Transverse colon (tissue), 4 donors: ENCODE data around the gene CHST1. TPM values are rescaled to one million over a fixed set of nuclear protein-coding genes. Genes with fewer than 3 reads are reported as not detected.

Experiments used
- DNase-seq: peaks from one replicate; pipeline ENCODE4 v3.0.0-alpha.2; 2019
- H3K27ac ChIP-seq, 4 donors: fragments of 200-600 bp; sonication (generic); 2 replicates each; pipeline ENCODE4 v1.5.1; 2016 to 2018; ENCODE audit warnings: inconsistent platforms in 4 of 4
- H3K27me3 ChIP-seq: fragments of 200-600 bp; sonication (generic); 2 replicates; pipeline ENCODE4 v1.5.1; 2017; ENCODE audit warnings: inconsistent platforms
- H3K36me3 ChIP-seq, 4 donors: fragments of 200-600 bp; sonication (generic); 2 replicates each; pipeline ENCODE4 v1.5.1; 2017 to 2019; ENCODE audit warnings: inconsistent platforms in 4 of 4
- H3K4me1 ChIP-seq, 4 donors: fragments of 200-600 bp; sonication (generic); 2 replicates each; pipeline ENCODE4 v1.5.1; 2017 to 2020; ENCODE audit warnings: inconsistent platforms in 4 of 4
- H3K4me3 ChIP-seq, 4 donors: fragments of 200-600 bp; sonication (generic); 1 replicate in 1 of 4; 2 replicates in 3 of 4; pipeline versions ENCODE4 v1.5.1 to v1.6.1; 2017 to 2019; ENCODE audit warnings: inconsistent platforms in 4 of 4
- H3K9me3 ChIP-seq, 2 donors: fragments of 200-600 bp; sonication (generic); 2 replicates each; pipeline ENCODE4 v1.5.1; 2017 to 2019; ENCODE audit warnings: inconsistent platforms in 2 of 2
- CTCF ChIP-seq, 5 experiments: fragments of 200-600 bp in 3 of 5; fragments of 450-650 bp in 2 of 5; sonication (generic) in 3 of 5; IDR thresholded peaks; 1 replicate in 2 of 5; 2 replicates in 3 of 5; pipeline ENCODE4 v1.5.1; 2016 to 2017; ENCODE audit warnings: antibody characterized with exemption in 5 of 5, inconsistent platforms in 3 of 5, mild to moderate bottlenecking in 2 of 5, moderate library complexity in 1 of 5
- EP300 ChIP-seq: sonication (generic); formaldehyde crosslinking; IDR thresholded peaks from one replicate; pipeline ENCODE4 v1.6.1; 2017; ENCODE audit warnings: antibody characterized with exemption, low read depth
- POLR2A ChIP-seq: fragments of 450-650 bp; IDR thresholded peaks from one replicate; pipeline ENCODE4 v1.6.1; 2016; ENCODE audit warnings: antibody characterized with exemption, mild to moderate bottlenecking, moderate library complexity
- POLR2AphosphoS5 ChIP-seq, 3 donors: sonication (generic); formaldehyde crosslinking; IDR thresholded peaks; one replicate each; pipeline ENCODE4 v1.6.1; 2016; ENCODE audit warnings: antibody characterized with exemption in 3 of 3
- WGBS, 2 donors: methylation state at CpG; one replicate each; pipeline ENCODE4 v1.1.5; 2018; ENCODE audit warnings: low coverage in 1 of 2; 5-methylcytosine and 5-hydroxymethylcytosine counted together
- in situ Hi-C, 4 donors: fragments of 200-750 bp; cut with MboI; loops; one replicate each; pipeline versions ENCODE4 v1.15.0 to v1.15.1; 2017; ENCODE audit warnings: low sequenced_read_pairs in 3 of 4, low pct_ligation_motif_present in 1 of 4, low pct_unique_long_range_greater_than_20kb in 1 of 4
- intact Hi-C: fragments of 100-400 bp; cut with DNase I; formaldehyde crosslinking; loops from one replicate; pipeline ENCODE4 v1.15.1; 2023; ENCODE audit warnings: low total_unique reads
- total RNA-seq, 4 donors: library from RNA; depleted of rRNA; stranded (reverse); fragments of >200 nt; gene quantifications; one replicate each; pipeline ENCODE4 v1.1.0, GENCODE V29; 2016

CHST1 gene
- total RNA-seq, 4 donors from 2014 or later, result 0.27 to 1.9 (median 0.76) TPM

GRCh38 chr11:45673441-45673840, 8.0 kb upstream of the CHST1 start:
- in situ Hi-C loops (loop anchor here in 2 of 4 donors (25.0 kb wide), 1 partner anchor 311 kb away; no protein-coding TSS in a partner anchor), intact Hi-C loops (no loop called here)
- WGBS, 2 donors, result 91% methylated on average over 4 of the region's 4 CpGs; no CpG with 5 or more reads in 1 of the 2 donors
- Histone ChIP-seq H3K27me3 (peaks cover under 1% of the 10 kb centered on the region), H3K9me3 (no peaks in the 10 kb centered on the region), H3K36me3 (no peaks in the 10 kb centered on the region), H3K27ac (no peak overlapping the region), H3K4me3 (no peak overlapping the region), H3K4me1 (no peaks in the 10 kb centered on the region)
- TF ChIP-seq EP300, result no peak
- no peak for TF ChIP-seq POLR2A
- TF ChIP-seq POLR2AphosphoS5 (IDR thresholded peaks at IDR 0.05), result no peak
- no peak for DNase-seq

- Histone ChIP-seq H3K36me3 (no peaks in the 10 kb centered on the region), H3K27me3 (peaks cover 9% of the 10 kb centered on the region), H3K4me1 (no peaks in the 10 kb centered on the region), H3K27ac (no peak overlapping the region), H3K4me3 (no peak overlapping the region), H3K9me3 (no peaks in the 10 kb centered on the region)
- 73 to 85% methylated on average over 3 of the region's 3 CpGs for WGBS, 2 donors
- no peak for DNase-seq
- intact Hi-C loops (no loop called here), in situ Hi-C loops (loop anchor here in 2 of 4 donors (25.0 kb wide), 1 partner anchor 310 kb away; no protein-coding TSS in a partner anchor)
- no peak for TF ChIP-seq EP300
- TF ChIP-seq CTCF (IDR thresholded peaks at IDR 0.05), result no peak
- no peak for TF ChIP-seq POLR2AphosphoS5 (IDR thresholded peaks at IDR 0.05)
- TF ChIP-seq POLR2A, result no peak
Observed at GRCh38 chr11:45672593-45672992, 7.2 kb upstream of the CHST1 start.

- Histone ChIP-seq H3K4me1 (no peaks in the 10 kb centered on the region), H3K27me3 (peaks cover 15% of the 10 kb centered on the region), H3K36me3 (no peaks in the 10 kb centered on the region), H3K9me3 (no peaks in the 10 kb centered on the region), H3K4me3 (no peak overlapping the region), H3K27ac (no peak overlapping the region)
- no peak for TF ChIP-seq POLR2AphosphoS5 (IDR thresholded peaks at IDR 0.05)
- TF ChIP-seq CTCF (IDR thresholded peaks at IDR 0.05), result no peak
- TF ChIP-seq EP300, result no peak
- TF ChIP-seq POLR2A, result no peak
- 69% methylated on average over 10 of the region's 12 CpGs; no CpG with 5 or more reads in 1 of the 2 donors for WGBS, 2 donors
- in situ Hi-C loops (loop anchor here in 2 of 4 donors (25.0 kb wide), 1 partner anchor 309 kb away; no protein-coding TSS in a partner anchor), intact Hi-C loops (no loop called here)
- no peak for DNase-seq
Observed at GRCh38 chr11:45671246-45672171, 6.1 kb upstream of the CHST1 start.

GRCh38 chr11:45670386-45671135, 5.1 kb upstream of the CHST1 start:
- H3K9me3 ChIP-seq, result no peaks in the 10 kb centered on the region
- H3K4me1 ChIP-seq, result peaks cover 0 to 4% (median 2%) of the 10 kb centered on the region in 4 donors
- in situ Hi-C loops, result loop anchor here in 2 of 4 donors (25.0 kb wide), 1 partner anchor 308 kb away; no protein-coding TSS in a partner anchor
- intact Hi-C loops, result no loop called here
- 62% methylated on average over 13 of the region's 14 CpGs; no CpG with 5 or more reads in 1 of the 2 donors for WGBS, 2 donors
- H3K36me3 ChIP-seq, result no peaks in the 10 kb centered on the region
- DNase-seq, result no peak
- H3K27me3 ChIP-seq, result peaks cover 23% of the 10 kb centered on the region
- no peak overlapping the region for H3K27ac ChIP-seq
- H3K4me3 ChIP-seq, result no peak overlapping the region
- TF ChIP-seq CTCF (IDR thresholded peaks at IDR 0.05), result no peak
- no peak for TF ChIP-seq EP300
- TF ChIP-seq POLR2AphosphoS5 (IDR thresholded peaks at IDR 0.05), result no peak
- no peak for TF ChIP-seq POLR2A
